Activated naive CD4-positive, alpha-beta T cell treated with anti-CD3 and anti-CD28 coated beads, Interleukin-2, amount 50 U/mL, for 16 hours (primary cell): Measurements from ENCODE around the gene PRPF8.

Source experiments
- DNase-seq: peaks from one replicate; pipeline ENCODE4 v3.0.0-alpha.2; 2020

PRPF8 gene

DNA sequence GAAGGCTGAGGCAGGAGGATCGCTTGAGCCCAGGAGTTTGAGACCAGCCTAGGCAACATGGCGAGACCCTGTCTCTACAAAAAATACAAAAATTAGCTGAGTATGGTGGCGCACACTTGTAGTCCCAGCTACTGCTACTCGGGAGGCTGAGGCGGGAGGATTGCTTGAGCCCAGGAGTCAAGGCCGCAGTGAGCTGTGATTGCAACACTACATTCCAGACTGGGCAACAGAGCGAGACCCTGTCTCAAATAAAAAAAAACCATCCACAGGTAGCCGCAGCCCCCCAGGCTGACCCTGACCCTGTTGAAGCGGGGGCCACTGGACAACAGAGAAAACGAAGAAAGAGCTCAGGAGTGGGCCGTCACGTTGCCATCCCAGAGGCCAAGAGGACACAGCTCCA lies 60.0 kb downstream of the PRPF8 start:
- DNase-seq, result no peak

DNA sequence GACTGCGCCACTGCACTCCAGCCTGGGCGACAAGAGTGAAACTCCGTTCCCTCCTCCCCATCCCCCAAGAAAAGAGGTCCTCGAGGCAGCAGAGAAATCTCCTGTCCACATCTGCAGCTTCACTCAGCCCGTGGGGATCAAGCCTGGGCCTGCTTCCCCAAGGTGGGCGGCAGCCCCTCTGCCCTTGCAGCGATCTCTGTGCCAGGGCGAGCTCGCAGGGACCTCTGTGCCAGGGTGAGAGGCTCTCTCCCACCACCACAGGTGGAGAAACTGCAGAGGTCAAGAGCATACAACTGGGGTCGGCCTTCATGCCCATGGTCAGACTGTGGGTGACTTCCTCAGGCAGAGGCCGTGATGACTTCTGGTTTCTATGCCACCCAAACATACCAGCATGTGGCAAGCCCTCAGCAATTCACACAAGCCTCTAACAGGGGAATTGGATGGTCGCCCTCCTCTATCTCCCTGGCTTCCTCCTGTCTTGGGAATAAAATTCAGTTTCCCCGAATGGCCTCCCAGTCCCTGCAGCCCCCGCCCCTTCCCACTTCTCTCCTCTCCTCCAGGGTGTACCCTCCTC lies 61.5 kb downstream of the PRPF8 start:
- no peak for DNase-seq

DNA sequence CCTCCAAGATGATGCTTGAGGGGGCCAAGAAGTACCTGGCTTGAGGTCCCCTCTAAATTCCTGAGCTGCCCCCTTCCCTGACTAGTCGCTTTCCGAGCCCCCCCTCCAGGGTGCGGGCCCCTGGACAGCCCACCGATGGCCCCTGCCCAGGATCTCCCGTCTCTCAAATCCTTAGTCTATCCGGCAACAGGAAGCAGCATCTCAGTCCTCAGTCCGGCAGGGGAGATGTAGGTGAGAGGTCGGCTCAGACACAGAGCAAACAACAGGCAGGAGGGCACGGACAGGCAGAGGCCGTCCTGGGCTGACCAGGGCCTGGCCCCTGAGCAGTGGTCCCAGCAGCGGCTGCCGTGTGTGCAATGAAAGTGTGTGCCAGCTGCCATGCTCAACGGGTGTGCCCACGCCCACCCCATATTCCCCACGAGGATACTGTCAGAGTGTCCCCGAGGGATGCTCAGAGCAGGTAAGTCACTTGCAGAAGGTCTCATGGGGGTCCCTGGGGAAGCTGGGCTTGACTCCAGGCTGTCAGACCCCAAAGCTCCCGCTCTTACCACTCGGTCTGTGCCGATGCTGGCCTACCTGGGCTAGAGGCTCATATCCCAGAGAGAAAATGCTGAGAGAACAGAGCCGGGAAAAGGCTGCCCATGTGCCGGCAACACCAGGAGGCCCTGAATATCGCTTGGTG lies 63.3 kb downstream of the PRPF8 start:
- DNase-seq, result no peak

DNA sequence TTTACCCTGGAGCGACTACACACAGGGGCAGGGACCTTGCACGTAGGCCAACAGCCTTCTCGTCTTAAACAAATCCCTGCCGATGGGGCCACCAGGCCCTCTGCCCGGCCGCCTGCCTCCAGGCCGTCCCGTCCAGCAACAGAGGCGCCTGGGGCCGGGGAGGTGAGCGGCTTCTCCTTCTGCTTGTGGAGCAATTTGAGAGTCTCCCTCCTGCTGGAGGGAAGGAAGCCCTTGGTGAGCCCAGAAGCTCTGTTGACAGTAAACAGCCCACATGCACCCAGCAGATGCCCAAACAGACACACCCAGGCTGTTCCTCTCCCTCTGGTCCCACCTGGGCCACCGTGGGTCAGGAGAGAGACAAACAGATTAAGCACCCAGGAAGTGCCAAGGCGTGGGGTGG lies 64.2 kb downstream of the PRPF8 start:
- DNase-seq, result no peak

DNA sequence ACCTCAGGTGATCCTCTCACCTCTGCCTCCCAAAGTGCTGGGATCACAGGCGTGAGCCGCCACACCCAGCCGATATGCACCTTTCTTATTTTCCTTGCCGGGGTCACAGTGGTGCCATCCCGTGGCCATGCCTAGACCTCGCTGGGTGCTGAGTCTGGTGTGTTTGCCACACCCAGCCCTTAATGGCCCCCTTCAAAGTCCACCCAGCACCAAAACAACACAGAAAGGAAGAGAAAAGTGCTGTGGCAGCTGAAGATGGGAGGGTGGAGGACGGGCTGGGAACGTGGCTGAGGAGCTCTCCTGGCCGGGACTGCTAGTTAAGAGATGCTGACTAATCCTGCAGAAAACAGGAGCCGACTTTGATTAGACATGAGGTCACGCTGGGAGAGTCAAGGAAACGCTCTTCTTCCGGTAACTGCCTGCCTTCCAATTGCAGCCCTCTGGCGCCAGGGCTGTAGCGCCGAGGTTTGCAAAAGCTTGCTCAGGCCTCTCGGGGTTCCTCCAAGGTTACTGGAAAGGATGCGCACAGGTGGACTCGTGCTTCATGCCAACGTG lies 67.0 kb downstream of the PRPF8 start:
- no peak for DNase-seq

DNA sequence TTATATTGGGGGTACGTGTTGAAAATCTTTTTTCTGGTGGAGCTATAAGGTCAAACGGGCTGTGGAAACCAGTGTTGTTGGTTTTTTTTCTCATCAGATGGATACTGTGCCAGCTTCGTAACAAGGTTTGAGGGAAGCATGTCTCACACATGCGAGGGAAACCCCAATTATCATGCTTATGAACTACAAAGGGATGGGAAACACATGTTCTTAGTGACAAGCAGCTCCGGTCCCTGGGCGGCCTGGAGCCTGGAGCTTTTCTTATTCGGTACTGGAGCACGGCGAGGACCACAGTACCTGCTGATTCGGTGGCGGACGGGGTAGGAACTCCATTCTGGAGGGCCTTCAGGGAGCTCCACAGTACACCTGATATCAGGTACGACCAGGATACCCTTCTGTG lies 68.6 kb downstream of the PRPF8 start:
- DNase-seq, result no peak

DNA sequence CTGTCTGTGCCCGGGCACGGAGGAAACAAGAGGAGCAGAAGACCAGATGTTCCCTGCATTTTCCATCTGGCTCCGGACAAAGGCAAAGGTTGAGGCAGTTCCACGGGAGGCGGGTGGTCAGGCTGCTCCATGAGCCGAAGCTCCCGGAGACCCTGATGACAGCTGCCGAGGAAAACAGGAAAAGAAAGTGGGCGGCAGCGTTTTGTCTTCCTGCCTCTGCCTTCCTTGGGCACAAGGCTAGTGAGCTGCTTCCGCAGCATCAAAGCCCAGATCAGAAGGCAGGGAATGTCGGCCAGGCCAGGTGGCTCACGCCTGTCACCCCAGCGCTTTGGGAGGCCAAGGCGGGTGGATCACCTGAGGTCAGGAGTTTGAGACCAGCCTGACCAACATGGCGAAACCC lies 72.3 kb downstream of the PRPF8 start:
- DNase-seq, result no peak

DNA sequence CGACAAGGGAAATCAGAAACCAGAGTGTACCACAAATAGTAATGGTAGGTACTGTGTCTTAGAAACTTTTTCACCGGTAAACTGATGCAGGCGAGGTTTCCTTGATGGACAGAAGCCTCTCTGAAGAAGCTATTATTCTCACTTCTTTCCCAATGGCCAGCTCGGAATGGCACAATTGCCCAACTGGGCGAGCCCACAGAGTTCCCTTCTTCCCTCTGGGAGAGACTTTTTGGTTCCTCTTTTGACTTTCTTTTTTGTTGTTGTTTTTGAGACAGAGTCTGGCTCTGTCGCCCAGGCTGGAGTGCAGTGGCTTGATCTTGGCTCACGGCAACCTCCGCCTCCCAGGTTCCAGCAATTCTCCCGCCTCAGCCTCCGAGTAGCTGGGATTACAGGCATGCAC lies 73.0 kb downstream of the PRPF8 start:
- DNase-seq, result no peak

DNA sequence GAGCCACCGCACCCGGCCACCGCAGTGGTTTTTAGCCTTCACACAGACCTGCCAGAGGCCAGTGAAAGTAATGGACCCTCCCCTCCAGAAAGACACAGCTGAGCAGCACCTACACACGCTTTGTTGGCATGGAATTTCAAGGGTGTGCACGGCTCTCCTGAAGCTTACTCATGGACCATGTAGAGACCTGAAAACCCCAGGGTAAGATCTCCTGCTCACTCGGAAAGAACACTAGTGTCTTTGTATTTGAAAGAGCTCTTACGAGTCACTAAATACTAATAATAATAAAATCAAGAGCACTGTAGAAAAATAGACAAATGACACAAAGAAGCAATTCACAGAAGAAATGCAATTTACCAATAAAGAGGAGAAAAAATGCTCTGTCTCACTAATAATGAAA lies 76.0 kb downstream of the PRPF8 start:
- DNase-seq, result no peak

DNA sequence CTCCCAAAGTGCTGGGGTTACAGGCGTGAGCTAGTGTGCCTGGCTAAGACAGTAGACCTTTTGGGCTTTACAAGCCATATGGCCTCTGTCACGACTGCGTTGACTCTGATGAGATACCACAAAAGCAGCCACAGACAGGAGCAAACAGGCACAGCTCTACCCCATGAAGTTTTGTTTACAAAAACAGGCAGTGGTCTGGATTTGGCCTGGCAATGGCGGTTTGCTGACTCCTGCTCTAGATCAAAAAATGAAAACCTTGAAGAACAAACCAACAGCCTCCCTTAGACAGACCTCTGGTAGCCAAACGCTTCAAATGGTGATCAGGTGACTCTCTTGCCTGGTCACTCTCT lies 76.7 kb downstream of the PRPF8 start:
- no peak for DNase-seq

DNA sequence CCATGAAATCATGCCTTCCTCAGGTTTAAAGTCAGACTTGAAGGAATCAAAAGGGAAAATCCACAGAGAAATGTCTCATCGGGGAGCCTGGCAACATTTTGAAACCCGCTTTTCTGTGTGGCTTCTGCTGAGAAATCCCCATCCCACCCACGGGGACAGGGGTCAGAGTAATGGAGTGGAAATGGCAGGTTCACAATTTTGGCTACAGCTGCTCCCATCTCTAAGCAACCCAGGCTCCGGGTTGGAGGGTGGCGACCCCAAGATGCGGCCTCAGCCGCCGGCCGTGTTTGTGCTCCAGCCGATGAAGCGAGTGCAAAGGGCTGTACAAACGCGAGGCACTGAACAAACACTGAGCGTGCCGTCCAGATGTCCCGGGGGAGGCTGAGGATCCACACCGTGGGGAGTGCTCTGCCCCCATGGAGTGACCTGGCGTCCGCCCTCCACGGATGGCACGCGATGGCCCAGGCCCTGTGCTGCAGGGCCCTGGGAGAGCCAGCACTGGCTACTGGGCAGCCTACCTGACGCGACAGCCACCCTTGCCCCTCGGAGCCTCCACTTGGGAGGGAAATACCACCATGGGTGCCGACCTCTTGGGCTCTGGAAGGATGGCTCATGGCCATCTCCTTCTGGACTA lies 78.2 kb downstream of the PRPF8 start:
- no peak for DNase-seq

DNA sequence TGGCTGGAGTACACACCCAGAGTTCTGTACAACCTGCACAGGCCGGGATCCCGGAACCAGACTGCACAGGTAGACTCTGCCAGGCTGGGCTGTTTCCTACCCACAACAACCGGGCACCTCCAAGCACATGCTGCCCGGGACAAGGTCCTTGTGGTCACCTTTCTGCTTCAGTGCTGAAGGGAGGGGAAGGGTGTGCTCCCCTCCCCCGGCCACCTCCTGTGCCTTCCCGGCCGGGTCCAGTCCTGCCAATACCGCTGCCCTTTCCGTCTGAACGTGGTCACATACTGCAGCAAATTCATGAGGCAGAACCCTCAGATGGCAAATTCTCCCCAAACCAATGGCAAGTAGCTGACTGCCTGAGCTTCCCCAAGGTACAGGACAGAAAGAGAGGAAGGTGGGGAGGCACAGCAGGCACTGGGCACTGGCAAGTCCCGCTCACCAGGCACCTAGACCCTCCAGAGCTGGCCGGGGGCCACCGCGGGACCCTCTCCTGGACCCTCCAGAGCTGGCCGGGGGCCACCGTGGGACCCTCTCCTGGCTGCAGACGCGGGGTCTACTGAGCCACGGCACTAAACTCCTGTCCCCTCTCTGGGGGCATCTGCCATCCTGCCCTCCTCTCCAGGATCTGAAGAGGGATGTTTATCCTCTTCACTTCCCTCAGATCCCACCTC lies 78.9 kb downstream of the PRPF8 start:
- no peak for DNase-seq

DNA sequence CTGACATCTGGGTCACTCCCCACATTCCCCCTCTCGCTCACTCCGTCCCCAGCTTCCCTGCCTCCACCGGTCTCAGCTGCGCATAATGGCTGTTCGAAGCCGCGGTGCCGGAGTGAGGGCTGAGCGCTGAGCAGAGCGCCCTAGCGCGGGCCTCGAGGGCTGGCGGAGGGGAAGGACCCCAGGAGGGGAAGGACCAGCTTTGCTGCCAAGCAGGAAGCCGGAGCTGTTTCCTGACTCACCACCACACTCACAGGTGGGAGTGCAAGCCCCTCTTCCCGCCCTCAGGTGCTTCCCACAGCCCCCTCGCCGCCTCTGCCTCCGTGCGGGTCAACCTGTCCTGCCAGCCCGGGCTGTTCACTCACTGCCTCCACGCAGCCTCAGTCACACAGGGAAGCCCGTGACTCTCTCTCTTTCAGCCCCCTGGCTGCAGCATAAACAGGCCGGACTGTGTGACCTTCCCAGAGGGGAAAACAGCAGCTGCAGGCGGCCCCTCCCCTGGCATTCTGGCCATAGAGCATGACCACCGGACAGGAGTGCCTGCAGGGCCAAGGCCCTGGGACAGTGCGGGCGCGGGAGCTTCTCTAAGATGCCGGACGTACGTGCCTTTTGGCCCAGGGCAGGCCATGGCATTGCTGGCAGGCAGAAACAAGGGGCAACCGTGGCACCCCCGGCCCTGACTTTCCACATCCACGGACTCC lies 79.7 kb downstream of the PRPF8 start:
- no peak for DNase-seq

DNA sequence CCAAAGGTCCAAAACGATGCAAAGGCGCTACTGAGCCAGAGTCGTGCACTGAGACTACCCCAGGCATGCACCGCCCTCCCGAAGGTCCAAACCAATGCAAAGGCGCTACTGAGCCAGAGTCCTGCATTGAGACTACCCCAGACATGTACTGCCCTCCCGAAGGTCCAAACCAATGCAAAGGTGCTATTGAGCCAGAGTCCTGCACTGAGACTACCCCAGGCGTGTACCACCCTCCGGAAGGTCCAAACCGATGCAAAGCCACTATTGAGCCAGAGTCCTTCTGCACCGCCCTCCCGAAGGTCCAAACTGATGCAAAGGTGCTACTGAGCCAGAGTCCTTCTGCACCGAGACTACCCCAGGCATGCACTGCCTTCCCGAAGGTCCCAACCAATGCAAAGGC lies 83.1 kb downstream of the PRPF8 start:
- DNase-seq, result no peak
